ENCODE data around the gene GABBR2.
"Not testable (repeated sequence)": the region's sequence is repeated elsewhere in the genome, so short reads cannot be mapped to it uniquely, and the experiment has no call there.

GABBR2 gene

GRCh38 chr9:98291820-98292219, 416.9 kb downstream of the GABBR2 start:
- no peak overlapping the region for H3K27ac ChIP-seq
- DNase-seq (ENCODE audit: low read depth, low spot score), result no peak

- H3K27ac ChIP-seq, result no peak overlapping the region
- DNase-seq (ENCODE audit: low read depth, low spot score), result no peak
Measured at GRCh38 chr9:98290411-98290810, 418.3 kb downstream of the GABBR2 start.

GRCh38 chr9:98289614-98290201, 419.0 kb downstream of the GABBR2 start:
- H3K27ac ChIP-seq, result no peak overlapping the region

GRCh38 chr9:98288881-98289280, 419.9 kb downstream of the GABBR2 start:
- DNase-seq (ENCODE audit: low read depth, low spot score), result no peak

More at GRCh38 chr9:98289614-98290201, 419.0 kb downstream of the GABBR2 start:
- no peak for DNase-seq (ENCODE audit: low read depth, low spot score)

GRCh38 chr9:98287384-98287783, 421.4 kb downstream of the GABBR2 start:
- no peak for DNase-seq (ENCODE audit: low read depth, low spot score)
- H3K27ac ChIP-seq, result no peak overlapping the region

More at GRCh38 chr9:98288881-98289280, 419.9 kb downstream of the GABBR2 start:
- H3K27ac ChIP-seq, result no peak overlapping the region

- no peak overlapping the region for H3K27ac ChIP-seq
- DNase-seq (ENCODE audit: low read depth, low spot score), result no peak
Measured at GRCh38 chr9:98285446-98285845, 423.3 kb downstream of the GABBR2 start.

GRCh38 chr9:98284754-98285153, 424.0 kb downstream of the GABBR2 start:
- DNase-seq (ENCODE audit: low read depth, low spot score), result no peak
- no peak overlapping the region for H3K27ac ChIP-seq

GRCh38 chr9:98283143-98283542, 425.6 kb downstream of the GABBR2 start:
- DNase-seq (ENCODE audit: low read depth, low spot score); H3K27ac ChIP-seq: not testable (repeated sequence)

- DNase-seq (ENCODE audit: low read depth, low spot score), result no peak
- H3K27ac ChIP-seq, result no peak overlapping the region
Measured at GRCh38 chr9:98281281-98281680, 427.5 kb downstream of the GABBR2 start.

- DNase-seq (ENCODE audit: low read depth, low spot score), result no peak
Measured at GRCh38 chr9:98280574-98280973, 428.2 kb downstream of the GABBR2 start.

GRCh38 chr9:98280162-98280561, 428.6 kb downstream of the GABBR2 start:
- DNase-seq (ENCODE audit: low read depth, low spot score), result no peak
- H3K27ac ChIP-seq, result no peak overlapping the region

More at GRCh38 chr9:98280574-98280973, 428.2 kb downstream of the GABBR2 start:
- no peak overlapping the region for H3K27ac ChIP-seq

GRCh38 chr9:98276907-98277469, 431.7 kb downstream of the GABBR2 start:
- no peak for DNase-seq (ENCODE audit: low read depth, low spot score)
- no peak overlapping the region for H3K27ac ChIP-seq

- DNase-seq (ENCODE audit: low read depth, low spot score), result no peak
- no peak overlapping the region for H3K27ac ChIP-seq
Measured at GRCh38 chr9:98275159-98275558, 433.6 kb downstream of the GABBR2 start.

- H3K27ac ChIP-seq, result no peak overlapping the region
- no peak for DNase-seq (ENCODE audit: low read depth, low spot score)
Measured at GRCh38 chr9:98272083-98272482, 436.7 kb downstream of the GABBR2 start.

GRCh38 chr9:98271479-98271878, 437.3 kb downstream of the GABBR2 start:
- DNase-seq (ENCODE audit: low read depth, low spot score), result no peak
- H3K27ac ChIP-seq, result no peak overlapping the region

GRCh38 chr9:98270284-98270683, 438.5 kb downstream of the GABBR2 start:
- not testable (repeated sequence) for H3K27ac ChIP-seq; DNase-seq (ENCODE audit: low read depth, low spot score)

GRCh38 chr9:98269652-98270051, 439.1 kb downstream of the GABBR2 start:
- DNase-seq (ENCODE audit: low read depth, low spot score); H3K27ac ChIP-seq: not testable (repeated sequence)

- not testable (repeated sequence) for DNase-seq (ENCODE audit: low read depth, low spot score)
Measured at GRCh38 chr9:98267556-98267955, 441.2 kb downstream of the GABBR2 start.

GRCh38 chr9:98264516-98264915, 444.2 kb downstream of the GABBR2 start:
- H3K27ac ChIP-seq, result no peak overlapping the region
- DNase-seq (ENCODE audit: low read depth, low spot score), result no peak

More at GRCh38 chr9:98267556-98267955, 441.2 kb downstream of the GABBR2 start:
- H3K27ac ChIP-seq, result not testable (repeated sequence)

- DNase-seq (ENCODE audit: low read depth, low spot score), result no peak
- H3K27ac ChIP-seq, result no peak overlapping the region
Measured at GRCh38 chr9:98263482-98264357, 445.0 kb downstream of the GABBR2 start.

GRCh38 chr9:98263080-98263479, 445.7 kb downstream of the GABBR2 start:
- no peak overlapping the region for H3K27ac ChIP-seq
- DNase-seq (ENCODE audit: low read depth, low spot score), result no peak
